Neural progenitor cell (in vitro differentiated cells): Measurements from ENCODE around the gene YIPF2.

Experiments
- EZH2 ChIP-seq: fragments of 200-600 bp; sonication (generic); IDR thresholded peaks from 2 replicates; pipeline ENCODE4 v1.6.1; 2017; ENCODE audit warnings: antibody characterized with exemption, mild to moderate bottlenecking, moderate library complexity
- EZH2phosphoT487 ChIP-seq: fragments of 200-600 bp; sonication (generic); IDR thresholded peaks from 2 replicates; pipeline ENCODE4 v1.6.1; 2017; ENCODE audit warnings: antibody characterized with exemption
- TF ChIP-seq, protein P1 (sequence below): fragments of 200-600 bp; sonication (generic); IDR thresholded peaks from 2 replicates; pipeline ENCODE4 v1.5.1; 2017; ENCODE audit warnings: antibody characterized with exemption, mild to moderate bottlenecking

DNA sequence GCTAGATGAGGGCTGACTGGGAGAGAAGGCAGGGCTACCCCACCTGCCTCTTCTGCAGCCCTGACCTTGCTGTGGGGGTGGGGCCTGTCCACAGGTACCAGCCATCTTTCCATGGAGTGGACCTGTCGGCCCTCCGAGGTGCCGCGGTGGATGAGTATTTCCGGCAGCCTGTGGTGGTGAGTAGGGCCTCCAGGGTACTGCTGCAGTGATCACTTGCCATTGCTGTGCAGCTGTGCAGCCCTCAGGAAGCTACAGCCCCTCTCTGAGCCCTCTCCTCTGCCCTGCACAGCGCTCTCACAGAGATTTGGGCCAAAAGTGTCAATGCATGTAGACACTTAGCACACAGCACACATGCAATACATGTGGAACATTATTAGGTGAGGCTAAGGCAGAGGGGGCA lies 11.8 kb downstream of the YIPF2 start:
- TF ChIP-seq, protein P1, sequence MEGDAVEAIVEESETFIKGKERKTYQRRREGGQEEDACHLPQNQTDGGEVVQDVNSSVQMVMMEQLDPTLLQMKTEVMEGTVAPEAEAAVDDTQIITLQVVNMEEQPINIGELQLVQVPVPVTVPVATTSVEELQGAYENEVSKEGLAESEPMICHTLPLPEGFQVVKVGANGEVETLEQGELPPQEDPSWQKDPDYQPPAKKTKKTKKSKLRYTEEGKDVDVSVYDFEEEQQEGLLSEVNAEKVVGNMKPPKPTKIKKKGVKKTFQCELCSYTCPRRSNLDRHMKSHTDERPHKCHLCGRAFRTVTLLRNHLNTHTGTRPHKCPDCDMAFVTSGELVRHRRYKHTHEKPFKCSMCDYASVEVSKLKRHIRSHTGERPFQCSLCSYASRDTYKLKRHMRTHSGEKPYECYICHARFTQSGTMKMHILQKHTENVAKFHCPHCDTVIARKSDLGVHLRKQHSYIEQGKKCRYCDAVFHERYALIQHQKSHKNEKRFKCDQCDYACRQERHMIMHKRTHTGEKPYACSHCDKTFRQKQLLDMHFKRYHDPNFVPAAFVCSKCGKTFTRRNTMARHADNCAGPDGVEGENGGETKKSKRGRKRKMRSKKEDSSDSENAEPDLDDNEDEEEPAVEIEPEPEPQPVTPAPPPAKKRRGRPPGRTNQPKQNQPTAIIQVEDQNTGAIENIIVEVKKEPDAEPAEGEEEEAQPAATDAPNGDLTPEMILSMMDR = no peak
- TF ChIP-seq EZH2phosphoT487 (no peak), EZH2 (no peak)
